Duodenal mucosa (tissue), 2 donors: Measurements from ENCODE around the gene CPXM2.
"Not testable (repeated sequence)": the region's sequence is repeated elsewhere in the genome, so short reads cannot be mapped to it uniquely, and the experiment has no call there.

ENCODE experiments used
- H3K27ac ChIP-seq: one replicate; pipeline ENCODE4 v1.7.0; 2013; ENCODE audit warnings: low read depth, low read length
- H3K27me3 ChIP-seq, 2 donors: one replicate each; pipeline ENCODE4 v1.7.0; 2013; ENCODE audit warnings: low read length in 2 of 2, control low read depth in 1 of 2; ENCODE audit not compliant: insufficient read depth in 2 of 2, control insufficient read depth in 1 of 2
- H3K36me3 ChIP-seq, 2 donors: one replicate each; pipeline ENCODE4 v1.7.0; 2013; ENCODE audit warnings: low read length in 2 of 2, control low read depth in 1 of 2; ENCODE audit not compliant: insufficient read depth in 2 of 2, control insufficient read depth in 1 of 2
- H3K4me1 ChIP-seq, 2 donors: one replicate each; pipeline ENCODE4 v1.7.0; 2013; ENCODE audit warnings: low read length in 2 of 2, control low read depth in 1 of 2; ENCODE audit not compliant: insufficient read depth in 2 of 2, control insufficient read depth in 1 of 2
- H3K4me3 ChIP-seq, 2 donors: one replicate each; pipeline ENCODE4 v1.7.0; 2013; ENCODE audit warnings: low read length in 2 of 2, low read depth in 1 of 2
- H3K9ac ChIP-seq, 2 donors: one replicate each; pipeline ENCODE4 v1.7.0; 2013; ENCODE audit warnings: low read length in 2 of 2, low read depth in 1 of 2
- H3K9me3 ChIP-seq, 2 donors: one replicate each; pipeline ENCODE4 v1.7.0; 2013; ENCODE audit warnings: low read length in 2 of 2, control low read depth in 1 of 2; ENCODE audit not compliant: control insufficient read depth in 1 of 2

Gene CPXM2

GRCh38 chr10:123741711-123742110 lies 149.9 kb downstream of the CPXM2 start:
- H3K9ac ChIP-seq = no peak overlapping the region
- no peaks in the 10 kb centered on the region for H3K9me3 ChIP-seq
- no peak overlapping the region for H3K4me3 ChIP-seq
- no peak overlapping the region for H3K27ac ChIP-seq
- H3K4me1 ChIP-seq = no peaks in the 10 kb centered on the region
- H3K36me3 ChIP-seq = no peaks in the 10 kb centered on the region
- peaks cover 0 to 4% of the 10 kb centered on the region in 2 donors for H3K27me3 ChIP-seq

- Histone ChIP-seq H3K36me3 (no peaks in the 10 kb centered on the region), H3K27me3 (peaks cover 0 to 4% of the 10 kb centered on the region in 2 donors), H3K9me3 (no peaks in the 10 kb centered on the region), H3K4me3 (no peak overlapping the region), H3K27ac (no peak overlapping the region), H3K4me1 (no peaks in the 10 kb centered on the region), H3K9ac (no peak overlapping the region)
These were observed 150.5 kb downstream of the CPXM2 start for GRCh38 chr10:123741146-123741545.

GRCh38 chr10:123736917-123737316 lies 154.7 kb downstream of the CPXM2 start:
- H3K9ac ChIP-seq, H3K27me3 ChIP-seq, H3K4me1 ChIP-seq, H3K36me3 ChIP-seq, H3K4me3 ChIP-seq, H3K9me3 ChIP-seq, H3K27ac ChIP-seq: not testable (repeated sequence)

- Histone ChIP-seq H3K27ac (no peak overlapping the region), H3K9me3 (peaks cover 0 to 1% of the 10 kb centered on the region in 2 donors), H3K27me3 (no peaks in the 10 kb centered on the region), H3K4me3 (no peak overlapping the region), H3K36me3 (no peaks in the 10 kb centered on the region), H3K4me1 (no peaks in the 10 kb centered on the region), H3K9ac (no peak overlapping the region)
These were observed 162.1 kb downstream of the CPXM2 start for GRCh38 chr10:123729523-123729922.

GRCh38 chr10:123726836-123727235 lies 164.8 kb downstream of the CPXM2 start:
- Histone ChIP-seq H3K9me3 (no peaks in the 10 kb centered on the region), H3K9ac (no peak overlapping the region), H3K4me1 (no peaks in the 10 kb centered on the region), H3K27ac (no peak overlapping the region), H3K4me3 (no peak overlapping the region), H3K27me3 (no peaks in the 10 kb centered on the region), H3K36me3 (no peaks in the 10 kb centered on the region)

- Histone ChIP-seq H3K4me1 (no peaks in the 10 kb centered on the region), H3K27me3 (no peaks in the 10 kb centered on the region), H3K9ac (no peak overlapping the region), H3K27ac (no peak overlapping the region), H3K36me3 (no peaks in the 10 kb centered on the region), H3K9me3 (no peaks in the 10 kb centered on the region), H3K4me3 (no peak overlapping the region)
These were observed 165.2 kb downstream of the CPXM2 start for GRCh38 chr10:123726381-123726780.

- Histone ChIP-seq H3K36me3 (no peaks in the 10 kb centered on the region), H3K27ac (no peak overlapping the region), H3K9me3 (no peaks in the 10 kb centered on the region), H3K4me1 (no peaks in the 10 kb centered on the region), H3K27me3 (no peaks in the 10 kb centered on the region), H3K9ac (no peak overlapping the region), H3K4me3 (no peak overlapping the region)
These were observed 166.9 kb downstream of the CPXM2 start for GRCh38 chr10:123724747-123725146.

- Histone ChIP-seq H3K9ac (no peak overlapping the region), H3K4me3 (no peak overlapping the region), H3K27me3 (peaks cover 0 to 3% of the 10 kb centered on the region in 2 donors), H3K4me1 (no peaks in the 10 kb centered on the region), H3K9me3 (no peaks in the 10 kb centered on the region), H3K36me3 (no peaks in the 10 kb centered on the region), H3K27ac (no peak overlapping the region)
These were observed 169.3 kb downstream of the CPXM2 start for GRCh38 chr10:123722351-123722750.

- Histone ChIP-seq H3K9me3 (no peaks in the 10 kb centered on the region), H3K4me3 (no peak overlapping the region), H3K27ac (no peak overlapping the region), H3K4me1 (no peaks in the 10 kb centered on the region), H3K27me3 (peaks cover 0 to 3% of the 10 kb centered on the region in 2 donors), H3K36me3 (no peaks in the 10 kb centered on the region), H3K9ac (no peak overlapping the region)
These were observed 170.1 kb downstream of the CPXM2 start for GRCh38 chr10:123721441-123722049.

- Histone ChIP-seq H3K4me1 (no peaks in the 10 kb centered on the region), H3K9me3 (no peaks in the 10 kb centered on the region), H3K9ac (no peak overlapping the region), H3K4me3 (no peak overlapping the region), H3K27me3 (peaks cover 0 to 3% of the 10 kb centered on the region in 2 donors), H3K36me3 (no peaks in the 10 kb centered on the region), H3K27ac (no peak overlapping the region)
These were observed 171.1 kb downstream of the CPXM2 start for GRCh38 chr10:123720536-123720935.
